ENCODE data around the gene SGF29.
"Not testable (repeated sequence)": the region's sequence is repeated elsewhere in the genome, so short reads cannot be mapped to it uniquely, and the experiment has no call there.

SGF29 gene

DNA sequence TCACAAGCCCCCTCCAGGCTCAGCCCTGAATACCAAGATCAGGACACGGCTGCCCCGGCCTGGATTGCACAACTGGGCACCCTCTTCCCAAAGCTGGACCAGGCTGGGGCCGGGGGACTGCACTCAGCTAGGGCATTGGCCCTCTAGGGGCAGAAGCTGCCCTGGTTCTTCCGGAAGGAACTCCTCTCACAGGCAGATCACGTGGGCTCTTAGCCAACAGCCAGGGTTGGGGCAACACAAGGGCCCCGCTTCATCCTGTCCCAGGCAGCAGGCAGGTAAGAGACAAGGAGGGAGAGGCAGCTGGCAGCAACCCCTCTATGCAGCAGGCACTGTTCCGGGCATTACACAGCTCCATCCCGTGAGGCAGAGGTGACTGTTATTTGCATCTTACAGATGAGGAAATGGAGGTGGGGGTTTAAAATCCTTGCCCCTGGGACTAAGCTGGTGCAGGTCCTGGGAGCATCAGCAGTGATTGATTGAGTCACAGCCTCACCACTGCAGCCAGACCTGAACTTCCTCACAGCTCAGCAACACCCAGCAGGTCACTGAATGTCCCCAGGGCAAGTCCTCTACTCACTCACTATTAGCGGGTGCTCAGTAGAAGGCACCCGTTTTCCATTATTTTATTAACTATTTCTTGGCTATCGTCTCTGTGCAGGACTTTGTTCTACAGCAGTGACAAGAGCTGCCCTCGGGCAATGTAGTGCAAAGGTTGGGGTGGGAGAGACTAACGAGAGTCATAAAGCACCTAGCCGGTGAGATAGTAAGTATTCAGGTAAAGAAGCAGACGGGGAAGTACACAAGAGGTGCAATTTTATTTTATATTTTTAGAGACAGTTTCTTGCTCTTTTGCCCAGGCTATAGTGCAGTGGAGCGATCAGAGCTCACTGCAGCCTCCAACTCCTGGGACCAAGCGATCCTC, 58.9 kb downstream of the SGF29 start:
- not testable (repeated sequence) for H3K4me1 ChIP-seq (ENCODE audit: control insufficient read depth, insufficient read depth, low read length, poor library complexity, severe bottlenecking); H3K4me3 ChIP-seq (ENCODE audit: insufficient read depth, low read depth, low read length, poor library complexity, severe bottlenecking); DNase-seq; H3K27me3 ChIP-seq (replicated peaks; ENCODE audit: control insufficient read depth, insufficient read depth, low read length, poor library complexity, severe bottlenecking); H3K9me3 ChIP-seq (ENCODE audit: control insufficient read depth, low read length); H3K36me3 ChIP-seq (ENCODE audit: control insufficient read depth, insufficient read depth, low read length); H3K27ac ChIP-seq (ENCODE audit: insufficient read depth, low read length, poor library complexity, severe bottlenecking)

DNA sequence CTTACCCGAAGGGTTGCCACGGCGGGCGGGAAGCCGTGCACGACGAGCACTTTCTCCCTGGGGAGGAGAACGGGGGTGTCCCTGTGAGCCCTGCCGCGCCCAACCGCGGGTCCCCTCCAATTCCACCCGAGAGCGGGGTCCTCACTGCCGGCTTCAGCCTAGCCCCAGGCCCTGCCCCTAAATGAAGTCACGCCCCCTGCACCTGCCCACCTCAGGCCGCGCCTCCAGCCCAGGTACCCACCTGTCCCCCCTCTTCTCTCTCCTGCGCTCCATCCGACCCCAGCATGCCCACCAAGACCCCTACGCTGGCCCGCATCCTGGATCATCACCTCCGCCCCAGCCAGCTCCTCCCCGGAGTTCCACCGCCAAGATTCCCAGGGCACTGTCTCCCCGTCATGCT, 60.2 kb downstream of the SGF29 start:
- H3K36me3 ChIP-seq (ENCODE audit: control insufficient read depth, insufficient read depth, low read length); H3K4me3 ChIP-seq (ENCODE audit: insufficient read depth, low read depth, low read length, poor library complexity, severe bottlenecking); H3K27me3 ChIP-seq (replicated peaks; ENCODE audit: control insufficient read depth, insufficient read depth, low read length, poor library complexity, severe bottlenecking); DNase-seq; H3K9me3 ChIP-seq (ENCODE audit: control insufficient read depth, low read length); H3K27ac ChIP-seq (ENCODE audit: insufficient read depth, low read length, poor library complexity, severe bottlenecking); H3K4me1 ChIP-seq (ENCODE audit: control insufficient read depth, insufficient read depth, low read length, poor library complexity, severe bottlenecking): not testable (repeated sequence)

DNA sequence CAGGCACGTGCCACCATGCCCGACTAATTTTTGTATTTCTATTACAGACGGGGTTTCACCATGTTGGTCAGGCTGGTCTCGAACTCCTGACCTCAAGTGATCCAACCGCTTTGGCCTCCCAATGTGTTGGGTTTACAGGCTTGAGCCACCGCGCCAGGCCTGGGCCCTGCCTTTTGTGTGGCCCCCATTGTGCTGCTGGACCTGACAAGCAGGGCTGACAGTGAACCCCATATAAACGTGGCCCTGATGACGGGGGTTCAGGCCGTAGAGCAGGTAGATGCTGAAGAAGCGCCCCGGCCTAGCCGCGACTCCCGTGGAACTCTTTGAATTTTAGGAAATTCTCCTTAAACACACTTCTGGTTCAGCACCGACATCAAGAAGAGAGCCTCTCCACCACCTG, 60.8 kb downstream of the SGF29 start:
- not testable (repeated sequence) for H3K4me3 ChIP-seq (ENCODE audit: insufficient read depth, low read depth, low read length, poor library complexity, severe bottlenecking); H3K9me3 ChIP-seq (ENCODE audit: control insufficient read depth, low read length); DNase-seq; H3K4me1 ChIP-seq (ENCODE audit: control insufficient read depth, insufficient read depth, low read length, poor library complexity, severe bottlenecking); H3K36me3 ChIP-seq (ENCODE audit: control insufficient read depth, insufficient read depth, low read length); H3K27me3 ChIP-seq (replicated peaks; ENCODE audit: control insufficient read depth, insufficient read depth, low read length, poor library complexity, severe bottlenecking); H3K27ac ChIP-seq (ENCODE audit: insufficient read depth, low read length, poor library complexity, severe bottlenecking)

DNA sequence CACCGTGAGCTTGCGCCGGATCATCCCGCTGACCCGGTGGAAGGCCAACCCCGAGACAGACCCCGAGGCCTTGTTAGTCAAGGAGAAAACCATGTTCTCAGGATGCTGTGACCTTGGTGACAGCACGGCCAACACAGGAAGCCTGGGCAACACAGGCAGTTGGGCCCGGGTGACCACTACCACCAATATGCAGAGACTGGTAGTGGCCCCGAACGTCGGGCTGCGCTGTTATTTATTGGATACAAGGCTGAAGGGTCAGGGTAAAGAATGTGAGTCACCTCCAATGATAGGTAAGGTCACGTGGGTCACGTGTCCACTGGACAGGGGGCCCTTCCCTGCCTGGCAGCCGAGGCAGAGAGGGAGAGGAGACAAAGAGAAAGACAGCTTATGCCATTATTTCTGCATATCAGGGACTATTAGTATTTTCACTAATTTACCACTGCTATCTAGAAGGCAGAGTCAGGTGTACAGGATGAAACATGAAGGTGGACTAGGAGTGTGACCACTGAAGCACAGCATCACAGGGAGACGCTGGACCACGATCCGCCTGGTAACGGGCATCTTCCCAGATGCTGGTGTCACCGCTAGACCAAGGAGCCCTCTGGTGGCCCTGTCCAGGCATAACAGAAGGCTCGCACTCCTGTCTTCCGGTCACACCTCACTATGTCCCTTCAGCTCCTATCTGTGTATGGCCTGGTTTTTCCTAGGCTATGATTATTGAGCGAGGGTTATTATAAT, 61.9 kb downstream of the SGF29 start:
- not testable (repeated sequence) for H3K36me3 ChIP-seq (ENCODE audit: control insufficient read depth, insufficient read depth, low read length); H3K9me3 ChIP-seq (ENCODE audit: control insufficient read depth, low read length); DNase-seq; H3K4me1 ChIP-seq (ENCODE audit: control insufficient read depth, insufficient read depth, low read length, poor library complexity, severe bottlenecking); H3K27me3 ChIP-seq (replicated peaks; ENCODE audit: control insufficient read depth, insufficient read depth, low read length, poor library complexity, severe bottlenecking); H3K4me3 ChIP-seq (ENCODE audit: insufficient read depth, low read depth, low read length, poor library complexity, severe bottlenecking); H3K27ac ChIP-seq (ENCODE audit: insufficient read depth, low read length, poor library complexity, severe bottlenecking)

DNA sequence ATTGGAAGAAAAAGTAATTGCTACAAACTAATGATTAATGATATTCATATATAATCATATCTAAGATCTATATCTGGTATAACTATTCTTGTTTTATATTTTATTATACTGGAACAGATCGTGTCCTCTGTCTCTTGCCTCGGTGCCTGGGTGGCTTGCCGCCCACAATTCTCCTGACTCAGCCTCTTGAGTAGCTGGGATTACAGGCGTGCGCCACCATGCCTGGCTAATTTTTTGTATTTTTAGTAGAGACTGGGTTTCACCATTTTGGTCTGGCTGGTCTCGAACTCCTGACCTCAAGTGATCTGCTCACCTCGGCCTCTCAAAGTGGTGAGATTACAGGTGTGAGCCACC, 62.5 kb downstream of the SGF29 start:
- H3K4me1 ChIP-seq (ENCODE audit: control insufficient read depth, insufficient read depth, low read length, poor library complexity, severe bottlenecking); DNase-seq; H3K27me3 ChIP-seq (replicated peaks; ENCODE audit: control insufficient read depth, insufficient read depth, low read length, poor library complexity, severe bottlenecking); H3K27ac ChIP-seq (ENCODE audit: insufficient read depth, low read length, poor library complexity, severe bottlenecking); H3K36me3 ChIP-seq (ENCODE audit: control insufficient read depth, insufficient read depth, low read length); H3K9me3 ChIP-seq (ENCODE audit: control insufficient read depth, low read length); H3K4me3 ChIP-seq (ENCODE audit: insufficient read depth, low read depth, low read length, poor library complexity, severe bottlenecking): not testable (repeated sequence)

DNA sequence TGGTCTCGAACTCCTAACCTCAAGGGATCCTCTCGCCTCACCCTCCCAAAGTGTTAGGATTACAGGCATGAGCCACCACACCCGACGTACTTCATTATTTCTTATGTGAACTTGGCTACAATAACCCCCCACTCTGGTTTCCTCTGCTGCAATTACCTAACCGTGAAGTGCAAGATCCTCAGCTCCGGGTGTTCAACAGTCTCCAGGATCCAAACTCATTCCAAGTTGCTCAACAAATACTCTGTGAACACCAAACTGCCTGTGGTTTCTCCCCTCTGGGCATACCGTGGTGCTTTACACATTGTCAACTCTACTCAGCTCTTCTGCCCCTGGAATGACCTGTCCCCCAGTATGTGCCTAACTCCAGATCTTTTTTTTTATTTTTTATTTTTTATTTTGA, 62.9 kb downstream of the SGF29 start:
- Histone ChIP-seq H3K4me3 (ENCODE audit: insufficient read depth, low read depth, low read length, poor library complexity, severe bottlenecking) (no peak overlapping the region), H3K9me3 (ENCODE audit: control insufficient read depth, low read length) (no peaks in the 10 kb centered on the region), H3K4me1 (ENCODE audit: control insufficient read depth, insufficient read depth, low read length, poor library complexity, severe bottlenecking) (no peaks in the 10 kb centered on the region), H3K27me3 (replicated peaks; ENCODE audit: control insufficient read depth, insufficient read depth, low read length, poor library complexity, severe bottlenecking) (no peaks in the 10 kb centered on the region), H3K36me3 (ENCODE audit: control insufficient read depth, insufficient read depth, low read length) (no peaks in the 10 kb centered on the region), H3K27ac (ENCODE audit: insufficient read depth, low read length, poor library complexity, severe bottlenecking) (no peak overlapping the region)
- DNase-seq, result no peak

DNA sequence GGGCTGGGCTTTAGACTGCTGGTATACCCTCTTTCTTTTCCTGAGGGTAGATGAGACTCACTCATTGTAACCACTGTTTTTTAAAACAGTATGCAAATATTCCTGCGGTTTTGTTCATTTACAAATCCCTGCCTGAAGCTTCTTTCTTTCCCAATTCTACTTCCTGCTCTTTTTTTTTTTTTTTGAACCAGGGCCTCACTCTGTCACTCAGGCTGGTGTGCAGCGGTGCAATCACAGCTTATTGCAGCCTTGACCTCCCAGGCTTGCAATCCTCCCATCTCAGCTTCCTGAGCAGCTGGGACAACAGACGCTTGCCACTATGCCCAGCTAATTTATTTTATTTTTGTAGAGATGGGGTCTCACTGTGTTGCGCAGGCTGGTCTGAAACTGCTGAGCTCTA, 64.2 kb downstream of the SGF29 start:
- DNase-seq, result no peak
- Histone ChIP-seq H3K27me3 (replicated peaks; ENCODE audit: control insufficient read depth, insufficient read depth, low read length, poor library complexity, severe bottlenecking) (no peaks in the 10 kb centered on the region), H3K27ac (ENCODE audit: insufficient read depth, low read length, poor library complexity, severe bottlenecking) (no peak overlapping the region), H3K4me1 (ENCODE audit: control insufficient read depth, insufficient read depth, low read length, poor library complexity, severe bottlenecking) (no peaks in the 10 kb centered on the region), H3K36me3 (ENCODE audit: control insufficient read depth, insufficient read depth, low read length) (no peaks in the 10 kb centered on the region), H3K9me3 (ENCODE audit: control insufficient read depth, low read length) (no peaks in the 10 kb centered on the region), H3K4me3 (ENCODE audit: insufficient read depth, low read depth, low read length, poor library complexity, severe bottlenecking) (no peak overlapping the region)

DNA sequence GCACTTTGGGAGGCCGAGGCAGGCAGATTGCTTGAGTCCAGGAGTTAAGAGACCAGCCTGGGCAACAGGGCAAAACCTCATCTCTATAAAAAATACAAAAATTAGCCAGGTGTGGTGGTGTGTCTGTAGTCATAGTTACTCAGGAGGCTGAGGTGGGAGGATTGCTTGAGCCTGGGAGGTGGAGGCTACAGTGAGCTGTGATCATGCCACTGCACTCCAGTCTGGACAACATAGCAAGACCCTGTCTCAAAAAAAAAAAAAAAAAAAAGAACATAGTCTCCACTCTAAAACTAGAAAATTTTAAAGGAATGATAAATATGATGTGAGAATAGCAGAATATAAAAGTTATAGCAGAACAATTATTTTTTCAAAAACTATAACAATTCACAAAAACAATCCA, 66.6 kb downstream of the SGF29 start:
- not testable (repeated sequence) for H3K27me3 ChIP-seq (replicated peaks; ENCODE audit: control insufficient read depth, insufficient read depth, low read length, poor library complexity, severe bottlenecking); H3K36me3 ChIP-seq (ENCODE audit: control insufficient read depth, insufficient read depth, low read length); H3K4me1 ChIP-seq (ENCODE audit: control insufficient read depth, insufficient read depth, low read length, poor library complexity, severe bottlenecking); DNase-seq; H3K27ac ChIP-seq (ENCODE audit: insufficient read depth, low read length, poor library complexity, severe bottlenecking); H3K4me3 ChIP-seq (ENCODE audit: insufficient read depth, low read depth, low read length, poor library complexity, severe bottlenecking); H3K9me3 ChIP-seq (ENCODE audit: control insufficient read depth, low read length)

DNA sequence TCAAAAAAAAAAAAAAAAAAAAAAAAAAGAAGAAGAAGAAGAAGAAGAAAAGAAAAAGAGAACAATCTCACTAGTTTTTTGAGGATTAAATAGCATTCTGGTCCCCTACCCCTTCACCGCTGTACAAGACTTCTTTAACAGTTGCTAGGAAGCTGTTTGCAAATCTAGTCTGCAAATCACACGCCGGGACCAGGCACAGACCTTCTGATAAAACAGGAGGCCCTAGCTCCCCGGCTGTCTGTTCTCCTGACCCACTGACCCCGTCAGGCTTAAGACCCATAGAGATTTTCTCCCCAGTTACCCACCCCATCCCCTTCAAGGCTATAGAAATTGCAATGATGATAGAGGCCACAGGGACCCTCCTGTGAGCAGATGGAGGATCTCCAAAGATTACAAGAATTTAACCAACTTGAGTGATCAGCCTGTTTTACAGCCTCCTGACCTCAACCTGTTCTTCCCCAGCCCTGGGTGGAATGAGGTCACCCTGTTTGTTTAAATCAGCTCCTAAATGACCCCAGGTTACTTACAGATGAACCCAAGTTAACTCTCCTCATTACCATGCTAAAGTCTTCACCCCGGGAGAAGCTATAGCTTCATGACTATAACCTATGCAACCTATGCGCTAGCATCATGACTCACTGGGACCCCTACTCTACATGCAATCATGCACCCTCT, 67.9 kb downstream of the SGF29 start:
- Histone ChIP-seq H3K27ac (ENCODE audit: insufficient read depth, low read length, poor library complexity, severe bottlenecking) (no peak overlapping the region), H3K4me3 (ENCODE audit: insufficient read depth, low read depth, low read length, poor library complexity, severe bottlenecking) (no peak overlapping the region), H3K36me3 (ENCODE audit: control insufficient read depth, insufficient read depth, low read length) (no peaks in the 10 kb centered on the region), H3K27me3 (replicated peaks; ENCODE audit: control insufficient read depth, insufficient read depth, low read length, poor library complexity, severe bottlenecking) (no peaks in the 10 kb centered on the region), H3K4me1 (ENCODE audit: control insufficient read depth, insufficient read depth, low read length, poor library complexity, severe bottlenecking) (no peaks in the 10 kb centered on the region), H3K9me3 (ENCODE audit: control insufficient read depth, low read length) (no peaks in the 10 kb centered on the region)
- DNase-seq, result no peak

All from effector memory CD4-positive, alpha-beta T cell (primary cell).